Effector memory CD4-positive, alpha-beta T cell (primary cell): ENCODE results near the gene TEX44.
"Not testable (repeated sequence)": the region's sequence is repeated elsewhere in the genome, so short reads cannot be mapped to it uniquely, and the experiment has no call there.

ENCODE experiments used
- DNase-seq, 3 donors: peaks; one replicate each; pipeline ENCODE4 v3.0.0-alpha.2; 2020
- H3K27ac ChIP-seq: 2 replicates; pipeline ENCODE4 v1.7.0; 2013; ENCODE audit warnings: mild to moderate bottlenecking, low read length, moderate library complexity; ENCODE audit not compliant: insufficient read depth, poor library complexity, severe bottlenecking
- H3K27me3 ChIP-seq: replicated peaks from 2 replicates; pipeline ENCODE4 v1.7.0; 2013; ENCODE audit warnings: mild to moderate bottlenecking, low read length; ENCODE audit not compliant: insufficient read depth, control insufficient read depth, poor library complexity, severe bottlenecking
- H3K36me3 ChIP-seq: 2 replicates; pipeline ENCODE4 v1.7.0; 2013; ENCODE audit warnings: mild to moderate bottlenecking, low read length, moderate library complexity; ENCODE audit not compliant: control insufficient read depth, insufficient read depth
- H3K4me1 ChIP-seq: 2 replicates; pipeline ENCODE4 v1.7.0; 2013; ENCODE audit warnings: low read length, mild to moderate bottlenecking; ENCODE audit not compliant: control insufficient read depth, insufficient read depth, poor library complexity, severe bottlenecking
- H3K4me3 ChIP-seq: 2 replicates; pipeline ENCODE4 v1.7.0; 2013; ENCODE audit warnings: low read length, low read depth, mild to moderate bottlenecking; ENCODE audit not compliant: insufficient read depth, poor library complexity, severe bottlenecking
- H3K9me3 ChIP-seq: 2 replicates; pipeline ENCODE4 v1.7.0; 2013; ENCODE audit warnings: mild to moderate bottlenecking, low read length, moderate library complexity; ENCODE audit not compliant: control insufficient read depth

TEX44 gene

DNA sequence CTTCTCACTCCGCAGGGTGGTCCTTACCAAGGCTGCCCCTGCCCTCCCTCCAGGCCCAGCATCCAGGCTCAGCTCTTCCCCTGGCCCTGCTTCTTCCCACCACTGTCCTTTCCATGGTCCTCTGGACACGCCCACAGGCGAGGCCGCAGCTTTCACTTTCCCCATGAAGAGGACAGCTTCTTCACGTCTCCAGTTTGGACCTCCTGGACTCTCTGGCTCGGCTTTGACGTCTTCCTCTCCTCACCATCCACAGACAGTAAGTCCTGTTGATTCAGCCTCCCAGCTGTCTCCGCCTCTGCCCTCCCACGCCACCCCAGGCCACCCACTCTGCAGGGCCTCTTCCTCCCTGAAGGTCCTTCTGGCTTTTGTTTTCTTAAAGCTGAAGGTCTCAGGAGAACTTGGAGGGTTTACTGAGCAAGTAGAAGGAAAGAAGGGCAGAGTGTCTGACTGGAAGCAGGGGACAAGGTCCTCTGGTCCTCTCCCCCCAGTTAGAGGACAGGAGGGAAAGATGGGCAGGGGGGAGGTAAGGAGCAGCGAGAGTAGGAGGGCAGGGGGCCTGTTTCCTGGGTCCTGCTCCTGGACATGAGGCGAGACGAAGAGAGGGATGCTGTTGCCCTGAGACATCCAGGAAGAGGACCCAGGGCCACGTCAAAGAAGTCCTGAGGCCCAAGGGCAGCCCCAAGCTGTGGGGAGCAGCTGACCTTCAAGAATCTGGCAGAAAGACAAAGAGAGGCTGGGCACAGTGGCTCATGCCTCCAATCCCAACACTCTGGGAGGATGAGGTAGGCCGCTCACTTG is 37.7 kb upstream of the TEX44 start:
- H3K9me3 ChIP-seq: no peaks in the 10 kb centered on the region
- DNase-seq: no peak
- no peaks in the 10 kb centered on the region for H3K36me3 ChIP-seq
- no peak overlapping the region for H3K27ac ChIP-seq
- H3K27me3 ChIP-seq: no peaks in the 10 kb centered on the region
- H3K4me3 ChIP-seq: no peak overlapping the region
- H3K4me1 ChIP-seq: peaks cover 6% of the 10 kb centered on the region

- not testable (repeated sequence) for H3K4me1 ChIP-seq, DNase-seq, H3K27ac ChIP-seq, H3K36me3 ChIP-seq, H3K9me3 ChIP-seq, H3K4me3 ChIP-seq, H3K27me3 ChIP-seq
These were observed 36.2 kb upstream of the TEX44 start for GRCh38 chr2:231556496-231556895.

- Histone ChIP-seq H3K27me3 (no peaks in the 10 kb centered on the region), H3K9me3 (no peaks in the 10 kb centered on the region), H3K4me1 (peaks cover 6% of the 10 kb centered on the region), H3K27ac (no peak overlapping the region), H3K4me3 (no peak overlapping the region), H3K36me3 (no peaks in the 10 kb centered on the region)
- DNase-seq: no peak
These were observed 35.7 kb upstream of the TEX44 start for GRCh38 chr2:231556981-231557380.

DNA sequence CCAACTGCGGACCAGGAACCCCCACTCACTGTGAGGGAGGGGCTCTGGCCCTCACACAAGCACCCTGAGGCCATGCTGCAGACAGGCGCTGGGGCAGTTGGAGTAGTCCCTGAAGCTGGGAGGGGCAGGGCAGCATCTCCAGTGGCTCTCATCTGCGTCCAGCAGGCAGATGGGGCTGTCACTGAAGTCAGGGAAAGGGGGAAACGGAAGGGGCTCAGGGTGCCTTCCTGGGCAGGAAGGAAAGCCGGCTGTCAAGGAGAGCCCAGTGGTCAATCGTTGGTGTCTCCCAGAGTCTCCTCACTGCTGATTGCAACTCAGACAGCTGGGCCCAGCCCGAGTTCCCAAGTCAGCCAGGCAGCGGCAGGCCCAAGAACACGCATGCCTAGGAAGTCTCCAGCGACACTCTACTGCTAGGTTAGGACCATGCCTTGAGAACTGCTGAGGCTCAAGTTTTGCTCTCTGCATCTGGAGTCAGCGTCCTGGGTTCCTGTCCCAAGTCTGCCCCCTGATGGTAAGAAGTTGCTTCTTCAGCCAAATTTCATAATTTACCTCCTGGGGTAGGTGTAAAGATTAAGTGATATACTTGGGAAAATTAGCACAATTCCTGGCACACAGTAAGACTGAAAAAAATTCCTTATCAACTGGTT is 35.0 kb upstream of the TEX44 start:
- no peaks in the 10 kb centered on the region for H3K27me3 ChIP-seq
- H3K4me1 ChIP-seq: peaks cover 6% of the 10 kb centered on the region
- no peak overlapping the region for H3K4me3 ChIP-seq
- peak; percentile 40 to 52 (median 45) for DNase-seq
- no peak overlapping the region for H3K27ac ChIP-seq
- no peaks in the 10 kb centered on the region for H3K9me3 ChIP-seq
- no peaks in the 10 kb centered on the region for H3K36me3 ChIP-seq

DNA sequence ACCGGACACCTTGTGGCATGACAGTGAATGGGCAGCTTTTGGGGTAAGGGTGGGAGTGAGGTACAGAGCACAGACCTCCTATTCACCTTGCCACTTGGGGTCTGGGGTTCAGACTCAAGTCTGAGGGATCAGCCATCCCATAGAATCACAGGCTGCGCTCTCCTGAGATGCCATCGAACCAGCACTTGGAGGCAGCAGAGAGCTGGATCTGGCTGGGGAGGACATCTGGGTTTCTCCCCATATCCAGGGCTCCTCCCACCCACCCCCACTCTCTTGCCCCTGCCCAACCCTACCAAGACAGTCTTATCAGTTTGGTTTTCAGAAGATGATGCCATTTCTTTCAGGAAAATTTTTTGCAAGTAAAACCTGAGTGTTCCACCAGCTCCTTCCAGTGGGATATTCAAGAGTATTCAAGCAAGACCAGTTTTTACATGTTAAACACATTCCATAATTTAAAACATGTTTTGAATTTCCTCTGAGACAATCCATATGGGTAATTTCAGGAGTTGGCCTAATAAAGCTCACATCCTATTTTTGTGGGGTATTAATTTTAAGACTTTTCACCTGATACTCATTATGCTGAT is 29.2 kb upstream of the TEX44 start:
- no peak overlapping the region for H3K4me3 ChIP-seq
- no peaks in the 10 kb centered on the region for H3K9me3 ChIP-seq
- no peak overlapping the region for H3K27ac ChIP-seq
- H3K27me3 ChIP-seq: no peaks in the 10 kb centered on the region
- no peaks in the 10 kb centered on the region for H3K36me3 ChIP-seq
- no peak for DNase-seq
- no peaks in the 10 kb centered on the region for H3K4me1 ChIP-seq

DNA sequence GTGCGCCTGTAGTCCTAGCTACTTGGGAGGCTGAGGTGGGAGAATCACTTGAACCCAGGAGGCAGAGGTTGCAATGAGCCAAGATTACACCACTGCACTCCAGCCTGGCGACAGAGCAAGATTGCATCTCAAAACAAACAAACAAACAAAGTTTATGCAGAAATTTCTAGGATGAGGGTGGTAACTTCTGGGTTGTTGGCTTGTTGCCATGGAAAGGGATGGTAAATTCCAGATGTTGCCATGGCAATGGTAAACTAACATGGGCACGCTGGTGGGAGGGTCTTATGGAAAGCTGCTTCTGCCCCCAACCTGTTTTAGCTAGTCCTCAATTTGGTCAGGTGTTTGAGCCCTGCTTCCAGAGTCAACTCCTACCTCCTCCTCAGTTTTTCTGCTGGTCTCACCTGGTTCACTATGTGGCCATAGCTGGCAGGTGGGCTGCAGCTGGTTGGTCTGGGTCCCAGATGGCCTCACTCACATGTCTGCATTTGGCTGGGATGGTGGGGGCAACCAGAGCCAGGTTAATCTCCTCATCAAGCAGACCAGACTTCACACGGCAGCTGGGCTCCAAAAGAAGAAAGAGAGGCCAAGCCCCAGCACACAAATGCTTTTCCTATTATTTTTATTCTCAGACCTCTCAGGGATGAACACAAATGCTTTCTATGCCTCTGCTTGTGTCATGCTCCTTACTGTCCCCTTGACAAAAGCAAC is 26.6 kb upstream of the TEX44 start:
- H3K4me1 ChIP-seq: no peaks in the 10 kb centered on the region
- H3K4me3 ChIP-seq: no peak overlapping the region
- H3K9me3 ChIP-seq: no peaks in the 10 kb centered on the region
- H3K27me3 ChIP-seq: no peaks in the 10 kb centered on the region
- DNase-seq: no peak
- H3K27ac ChIP-seq: no peak overlapping the region
- H3K36me3 ChIP-seq: no peaks in the 10 kb centered on the region

- Histone ChIP-seq H3K27ac (no peak overlapping the region), H3K27me3 (no peaks in the 10 kb centered on the region), H3K4me3 (no peak overlapping the region), H3K36me3 (no peaks in the 10 kb centered on the region), H3K9me3 (no peaks in the 10 kb centered on the region), H3K4me1 (no peaks in the 10 kb centered on the region)
- DNase-seq: no peak
These were observed 25.5 kb upstream of the TEX44 start for GRCh38 chr2:231567159-231567558.

GRCh38 chr2:231568098-231568784 is 24.4 kb upstream of the TEX44 start:
- Histone ChIP-seq H3K27me3 (no peaks in the 10 kb centered on the region), H3K4me3 (no peak overlapping the region), H3K27ac (no peak overlapping the region), H3K9me3 (no peaks in the 10 kb centered on the region), H3K4me1 (no peaks in the 10 kb centered on the region), H3K36me3 (no peaks in the 10 kb centered on the region)
- no peak for DNase-seq

DNA sequence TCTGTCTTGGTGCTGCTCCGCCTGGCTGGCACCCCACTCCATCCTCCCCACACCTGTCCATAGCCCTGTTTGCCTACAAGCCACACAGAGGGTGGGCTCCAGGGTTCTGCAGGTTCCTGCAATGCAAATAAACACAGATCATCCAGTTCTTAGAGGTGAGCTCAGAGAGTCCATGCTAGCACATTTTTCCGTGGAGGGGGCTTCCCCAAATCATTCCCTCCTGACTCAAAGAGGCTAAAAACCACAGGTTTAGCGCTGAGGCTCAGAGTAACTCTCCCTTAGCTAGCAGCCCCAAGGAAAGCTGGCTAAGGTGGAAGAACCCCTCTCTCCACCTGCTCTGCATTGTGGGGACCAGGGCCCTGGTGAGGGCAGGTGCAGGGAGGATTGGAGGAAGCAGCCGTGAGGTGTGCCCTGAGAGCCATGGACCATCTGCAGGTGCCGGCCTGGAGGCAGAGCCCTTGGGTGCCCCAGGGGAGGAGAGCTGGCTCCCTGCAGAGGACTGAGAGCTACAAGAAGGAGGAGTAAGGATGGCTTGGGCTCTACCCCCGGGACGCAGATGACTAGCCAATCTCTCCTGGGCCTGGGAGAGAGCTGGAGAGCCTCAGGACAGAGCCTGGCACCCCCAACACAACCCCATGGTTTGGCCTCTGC is 23.8 kb upstream of the TEX44 start:
- Histone ChIP-seq H3K4me3 (no peak overlapping the region), H3K27ac (no peak overlapping the region), H3K27me3 (no peaks in the 10 kb centered on the region), H3K9me3 (no peaks in the 10 kb centered on the region), H3K36me3 (no peaks in the 10 kb centered on the region), H3K4me1 (no peaks in the 10 kb centered on the region)
- DNase-seq: no peak
